Raji (cell line): Measurements from ENCODE around the gene TAF9B.
A peak's percentile ranks its signal among the peaks of the same experiment; 100 is the strongest.

Experiments
- POLR2A ChIP-seq: IDR thresholded peaks from 2 replicates; pipeline ENCODE4 v1.6.1; 2011; ENCODE audit warnings: low read depth, low read length, control low read depth; ENCODE audit not compliant: insufficient read depth

The TAF9B gene

GRCh38 chrX:78116766-78117165 is 22.7 kb downstream of the TAF9B start:
- no peak for TF ChIP-seq POLR2A

- no peak for TF ChIP-seq POLR2A
Measured at GRCh38 chrX:78116365-78116764, 23.1 kb downstream of the TAF9B start.

- TF ChIP-seq POLR2A, result no peak
Measured at GRCh38 chrX:78111140-78111931, 28.1 kb downstream of the TAF9B start.

GRCh38 chrX:78109458-78109857 is 30.0 kb downstream of the TAF9B start:
- no peak for TF ChIP-seq POLR2A

- no peak for TF ChIP-seq POLR2A
Measured at GRCh38 chrX:78106651-78106986, 32.8 kb downstream of the TAF9B start.

- TF ChIP-seq POLR2A, result no peak
Measured at GRCh38 chrX:78105944-78106650, 33.4 kb downstream of the TAF9B start.

GRCh38 chrX:78104447-78105176 is 34.8 kb downstream of the TAF9B start:
- TF ChIP-seq POLR2A, result no peak

- peak; percentile 84 for TF ChIP-seq POLR2A
Measured at GRCh38 chrX:78103623-78104446, 35.6 kb downstream of the TAF9B start, which contains the start of gene PGK1. PGK1 (plus strand) TSS chrX:78104248; CDS start chrX:78104341, 93 bp downstream.

GRCh38 chrX:78103001-78103622 is 36.3 kb downstream of the TAF9B start:
- TF ChIP-seq POLR2A, result no peak

GRCh38 chrX:78102091-78102490 is 37.4 kb downstream of the TAF9B start:
- no peak for TF ChIP-seq POLR2A

GRCh38 chrX:78098108-78098507 is 41.3 kb downstream of the TAF9B start:
- no peak for TF ChIP-seq POLR2A

- no peak for TF ChIP-seq POLR2A
Measured at GRCh38 chrX:78092296-78092695, 47.2 kb downstream of the TAF9B start.
